Measurements from ENCODE around the gene GDF15. TPM values are rescaled to one million over a fixed set of nuclear protein-coding genes. Genes with fewer than 3 reads are reported as not detected.
"Not testable (repeated sequence)": the region's sequence is repeated elsewhere in the genome, so short reads cannot be mapped to it uniquely, and the experiment has no call there.

The GDF15 gene, protein sequence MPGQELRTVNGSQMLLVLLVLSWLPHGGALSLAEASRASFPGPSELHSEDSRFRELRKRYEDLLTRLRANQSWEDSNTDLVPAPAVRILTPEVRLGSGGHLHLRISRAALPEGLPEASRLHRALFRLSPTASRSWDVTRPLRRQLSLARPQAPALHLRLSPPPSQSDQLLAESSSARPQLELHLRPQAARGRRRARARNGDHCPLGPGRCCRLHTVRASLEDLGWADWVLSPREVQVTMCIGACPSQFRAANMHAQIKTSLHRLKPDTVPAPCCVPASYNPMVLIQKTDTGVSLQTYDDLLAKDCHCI
- 74.8 and 238 TPM in 2 replicates for total RNA-seq

DNA sequence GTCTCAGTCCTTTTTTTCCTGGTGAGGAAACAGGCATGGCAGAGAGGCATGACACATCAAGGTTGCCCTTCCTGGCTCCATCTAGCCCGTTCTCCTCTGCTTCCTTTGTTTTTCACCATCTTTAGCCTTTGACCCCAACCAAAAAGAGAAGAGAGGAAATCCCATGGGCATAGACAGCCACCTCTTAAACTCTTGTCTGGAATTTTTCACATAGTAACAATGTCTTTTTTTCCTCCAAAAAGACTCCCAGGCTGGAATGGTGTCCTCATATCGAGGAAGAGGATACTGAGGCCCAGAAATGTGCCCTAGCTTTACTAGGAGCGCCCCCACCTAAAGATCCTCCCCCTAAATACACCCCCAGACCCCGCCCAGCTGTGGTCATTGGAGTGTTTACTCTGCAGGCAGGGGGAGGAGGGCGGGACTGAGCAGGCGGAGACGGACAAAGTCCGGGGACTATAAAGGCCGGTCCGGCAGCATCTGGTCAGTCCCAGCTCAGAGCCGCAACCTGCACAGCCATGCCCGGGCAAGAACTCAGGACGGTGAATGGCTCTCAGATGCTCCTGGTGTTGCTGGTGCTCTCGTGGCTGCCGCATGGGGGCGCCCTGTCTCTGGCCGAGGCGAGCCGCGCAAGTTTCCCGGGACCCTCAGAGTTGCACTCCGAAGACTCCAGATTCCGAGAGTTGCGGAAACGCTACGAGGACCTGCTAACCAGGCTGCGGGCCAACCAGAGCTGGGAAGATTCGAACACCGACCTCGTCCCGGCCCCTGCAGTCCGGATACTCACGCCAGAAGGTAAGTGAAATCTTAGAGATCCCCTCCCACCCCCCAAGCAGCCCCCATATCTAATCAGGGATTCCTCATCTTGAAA lies at the start of gene GDF15:
GDF15 (plus strand) TSS at position 484 of the 868 bp plus-strand sequence; CDS start at position 516, 32 bp downstream.
- peak; percentile 90 to 97 for DNase-seq (ENCODE audit: low read depth in 2 of 2)

- no peak for DNase-seq (ENCODE audit: low read depth in 2 of 2)
Observed at GRCh38 chr19:18338541-18338940, 47.4 kb upstream of the GDF15 start.

DNA sequence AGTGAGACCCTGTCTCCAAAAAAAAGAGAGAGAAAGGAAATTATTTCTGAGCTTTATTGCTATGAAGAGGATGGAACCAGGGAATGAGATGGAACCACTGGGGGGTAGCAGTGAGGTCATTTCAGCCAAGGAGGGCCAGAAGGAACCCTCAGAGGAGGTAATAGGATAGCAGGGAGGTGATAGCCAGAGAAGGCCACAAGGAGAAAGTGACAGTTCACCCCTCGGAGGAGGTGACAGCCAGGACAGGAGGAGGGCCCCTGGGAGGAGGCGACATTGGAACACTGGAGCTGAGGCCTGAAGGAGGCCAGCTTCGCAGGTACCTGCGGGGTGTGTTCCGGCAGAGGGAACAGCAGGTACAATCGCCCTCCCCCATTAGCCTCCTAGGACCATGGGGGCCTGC lies 46.2 kb upstream of the GDF15 start:
- DNase-seq (ENCODE audit: low read depth in 2 of 2) = no peak

- DNase-seq (ENCODE audit: low read depth in 2 of 2) = peak; percentile 26 to 68
Observed at GRCh38 chr19:18340190-18340989, 45.6 kb upstream of the GDF15 start, which contains the start of gene PGPEP1. Gene PGPEP1 (plus strand): TSS chr19:18340598. CDS start chr19:18340682, 84 bp downstream.

GRCh38 chr19:18340990-18341868 lies 44.7 kb upstream of the GDF15 start:
- peak in 1 of 2 donors; percentile 43 for DNase-seq (ENCODE audit: low read depth in 2 of 2)

- no peak for DNase-seq (ENCODE audit: low read depth in 2 of 2)
Observed at GRCh38 chr19:18342090-18342632, 43.8 kb upstream of the GDF15 start.

- no peak for DNase-seq (ENCODE audit: low read depth in 2 of 2)
Observed at GRCh38 chr19:18344582-18344950, 41.4 kb upstream of the GDF15 start.

GRCh38 chr19:18345296-18345695 lies 40.7 kb upstream of the GDF15 start:
- DNase-seq (ENCODE audit: low read depth in 2 of 2) = no peak

GRCh38 chr19:18346091-18346490 lies 39.9 kb upstream of the GDF15 start:
- DNase-seq (ENCODE audit: low read depth in 2 of 2) = no peak

GRCh38 chr19:18348171-18348570 lies 37.8 kb upstream of the GDF15 start:
- DNase-seq (ENCODE audit: low read depth in 2 of 2) = no peak

DNA sequence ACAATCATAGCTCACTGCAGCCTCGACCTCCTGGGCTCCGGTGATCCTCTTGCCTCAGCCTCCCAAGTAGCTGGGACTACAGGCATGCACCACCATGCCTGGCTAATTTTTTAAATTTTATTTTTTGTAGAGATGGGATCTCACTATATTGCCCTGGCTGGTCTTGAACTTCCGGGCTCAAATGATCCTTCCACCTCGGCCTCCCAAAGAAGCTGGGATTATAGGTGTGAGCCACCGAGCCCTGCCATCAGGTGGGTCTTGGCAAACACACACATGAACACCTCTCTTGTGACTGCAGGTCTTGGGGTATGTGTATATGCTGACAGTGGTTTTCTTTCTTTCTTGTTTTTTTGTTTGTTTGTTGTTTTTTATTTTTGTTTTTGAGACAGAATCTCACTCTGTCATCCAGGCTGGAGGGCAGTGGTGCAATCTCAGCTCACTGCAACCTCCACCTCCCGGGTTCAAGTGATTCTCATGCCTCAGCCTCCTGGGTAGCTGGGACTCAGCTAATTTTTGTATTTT lies 37.1 kb upstream of the GDF15 start:
- DNase-seq (ENCODE audit: low read depth in 2 of 2) = not testable (repeated sequence)

DNA sequence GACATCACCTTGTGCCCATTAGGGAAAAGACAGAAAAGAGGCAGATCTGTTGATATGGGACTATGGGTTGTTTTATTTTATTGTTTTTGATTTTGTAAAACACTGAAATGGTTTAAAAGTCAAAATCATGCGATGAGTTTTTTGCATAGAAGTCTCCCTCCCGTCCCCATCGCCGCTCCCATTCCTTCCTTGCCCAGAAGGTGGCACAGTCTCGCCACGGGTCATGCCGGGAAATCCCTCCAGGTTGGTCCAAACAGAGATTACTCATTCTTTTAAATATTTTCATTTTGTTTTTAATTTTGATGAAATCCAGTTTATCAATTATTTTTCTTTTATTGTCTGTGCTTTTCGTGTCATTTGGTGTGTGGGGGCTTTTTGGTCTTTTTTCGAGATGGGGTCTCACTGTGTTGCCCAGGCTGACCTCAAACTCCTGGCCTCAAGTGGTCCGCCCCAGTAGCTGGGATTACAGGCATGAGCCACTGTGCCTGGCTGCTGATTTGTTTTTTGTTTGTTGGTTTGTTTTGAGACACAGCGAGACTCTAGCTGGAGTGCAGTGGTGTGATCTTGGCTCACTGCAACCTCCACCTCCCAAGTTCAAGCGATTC lies 36.3 kb upstream of the GDF15 start:
- peak; percentile 47 to 68 for DNase-seq (ENCODE audit: low read depth in 2 of 2)

- no peak for DNase-seq (ENCODE audit: low read depth in 2 of 2)
Observed at GRCh38 chr19:18350490-18350889, 35.5 kb upstream of the GDF15 start.

DNA sequence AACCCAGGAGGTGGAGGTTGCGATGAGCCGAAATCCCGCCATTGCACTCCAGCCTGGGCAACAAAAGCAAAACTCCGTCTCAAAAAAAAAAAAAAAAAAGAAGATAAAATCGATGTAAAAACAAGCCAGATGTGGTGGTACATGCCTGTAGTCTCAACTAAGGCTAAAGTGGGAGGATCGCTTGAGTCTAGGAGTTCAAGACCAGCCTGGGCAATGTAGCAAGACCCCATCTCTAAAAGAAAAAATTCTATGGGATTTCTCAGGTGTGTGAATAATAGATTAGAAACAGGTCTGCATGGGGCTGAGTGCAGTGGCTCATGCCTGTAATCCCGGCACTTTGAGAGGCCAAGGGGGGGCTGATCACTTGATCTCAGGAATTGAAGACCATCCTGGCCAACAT lies 34.4 kb upstream of the GDF15 start:
- no peak for DNase-seq (ENCODE audit: low read depth in 2 of 2)

DNA sequence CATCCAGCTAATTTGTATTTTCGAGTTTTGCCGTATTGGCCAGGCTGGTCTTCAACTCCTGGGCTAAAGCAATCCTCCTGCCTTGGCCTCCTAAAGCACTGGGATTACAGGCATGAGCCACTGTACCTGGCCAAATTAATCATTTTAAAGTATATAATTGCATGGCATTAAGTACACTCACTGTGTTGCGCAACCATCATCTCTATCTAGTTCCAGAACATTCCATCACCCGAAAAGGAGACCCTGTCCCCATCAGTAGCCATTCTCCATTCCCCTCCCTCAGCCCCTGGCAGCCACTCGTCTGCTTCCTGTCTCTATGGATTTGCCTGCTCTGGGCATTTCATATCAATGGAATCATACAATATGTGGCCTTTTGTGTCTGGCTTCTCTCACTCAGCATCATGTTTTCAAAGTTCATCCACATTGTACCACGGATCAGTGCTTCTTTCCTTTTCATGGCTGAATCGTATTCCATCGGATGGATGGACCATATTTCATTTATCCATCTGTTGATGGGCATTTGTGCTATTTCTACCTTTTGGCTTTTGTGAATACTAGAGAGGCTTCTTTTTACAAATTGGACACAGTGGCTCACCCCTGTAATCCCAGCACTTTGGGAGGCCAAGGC lies 32.5 kb upstream of the GDF15 start:
- no peak for DNase-seq (ENCODE audit: low read depth in 2 of 2)

DNA sequence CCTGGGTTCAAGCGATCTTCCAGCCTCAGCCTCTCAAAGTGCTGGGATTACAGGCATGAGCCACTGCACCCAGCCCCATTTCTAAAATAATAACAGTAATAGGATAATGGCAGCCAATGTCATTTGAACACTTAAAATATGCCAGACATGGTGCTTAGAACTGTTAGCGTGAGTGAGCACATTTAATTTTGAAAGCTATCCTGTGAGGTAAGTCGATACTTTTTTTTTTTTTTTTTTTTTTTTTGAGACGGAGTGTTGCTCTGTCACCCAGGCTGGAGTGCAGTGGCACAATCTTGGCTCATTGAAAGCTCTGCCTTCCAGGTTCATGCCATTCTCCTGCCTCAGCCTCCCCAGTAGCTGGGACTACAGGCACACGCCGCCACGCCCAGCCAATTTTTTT lies 31.2 kb upstream of the GDF15 start:
- not testable (repeated sequence) for DNase-seq (ENCODE audit: low read depth in 2 of 2)

DNA sequence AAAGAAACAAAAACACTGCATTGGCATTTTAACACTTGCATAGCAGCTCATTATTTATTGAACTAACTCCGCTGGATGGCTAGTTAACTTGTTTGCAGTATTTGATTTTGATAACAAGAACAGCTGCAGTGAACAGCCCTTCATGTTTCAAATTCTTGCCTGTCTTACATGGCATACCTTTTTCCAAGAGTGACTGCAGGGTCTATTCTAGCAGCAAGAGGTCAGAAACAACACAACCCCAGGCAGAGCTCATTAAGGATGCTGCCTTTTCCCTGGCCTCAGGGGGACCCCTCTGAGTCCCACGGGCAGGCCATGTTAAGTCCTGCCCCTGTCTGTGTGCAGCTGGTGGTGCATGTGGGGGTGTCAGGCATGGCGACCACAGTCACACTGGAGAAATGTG lies 28.9 kb upstream of the GDF15 start:
- DNase-seq (ENCODE audit: low read depth in 2 of 2) = no peak

DNA sequence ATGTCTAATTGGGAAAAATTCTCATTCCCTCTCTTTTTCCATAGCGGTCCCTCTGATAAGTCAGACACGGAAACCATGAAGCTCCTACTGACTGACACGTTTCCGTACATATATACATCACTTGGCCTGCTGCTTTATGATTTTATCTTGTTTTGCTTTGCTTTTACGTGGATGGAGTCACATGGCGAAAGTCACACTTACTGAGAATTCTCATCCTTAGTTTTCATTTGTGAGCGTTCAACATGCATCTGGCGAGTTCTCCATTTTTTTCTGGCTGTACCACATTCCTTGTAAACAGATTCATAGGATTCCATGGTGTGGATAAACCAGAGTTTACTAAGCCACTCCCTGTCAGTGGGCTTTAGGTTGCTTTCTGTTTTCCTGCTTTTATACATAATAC lies 24.3 kb upstream of the GDF15 start:
- peak in 1 of 2 donors; percentile 71 for DNase-seq (ENCODE audit: low read depth in 2 of 2)

- DNase-seq (ENCODE audit: low read depth in 2 of 2) = no peak
Observed at GRCh38 chr19:18362934-18363542, 22.9 kb upstream of the GDF15 start.
